Measurements from ENCODE around the gene H2BW2.
"Not testable (repeated sequence)": the region's sequence is repeated elsewhere in the genome, so short reads cannot be mapped to it uniquely, and the experiment has no call there.

The H2BW2 gene

DNA sequence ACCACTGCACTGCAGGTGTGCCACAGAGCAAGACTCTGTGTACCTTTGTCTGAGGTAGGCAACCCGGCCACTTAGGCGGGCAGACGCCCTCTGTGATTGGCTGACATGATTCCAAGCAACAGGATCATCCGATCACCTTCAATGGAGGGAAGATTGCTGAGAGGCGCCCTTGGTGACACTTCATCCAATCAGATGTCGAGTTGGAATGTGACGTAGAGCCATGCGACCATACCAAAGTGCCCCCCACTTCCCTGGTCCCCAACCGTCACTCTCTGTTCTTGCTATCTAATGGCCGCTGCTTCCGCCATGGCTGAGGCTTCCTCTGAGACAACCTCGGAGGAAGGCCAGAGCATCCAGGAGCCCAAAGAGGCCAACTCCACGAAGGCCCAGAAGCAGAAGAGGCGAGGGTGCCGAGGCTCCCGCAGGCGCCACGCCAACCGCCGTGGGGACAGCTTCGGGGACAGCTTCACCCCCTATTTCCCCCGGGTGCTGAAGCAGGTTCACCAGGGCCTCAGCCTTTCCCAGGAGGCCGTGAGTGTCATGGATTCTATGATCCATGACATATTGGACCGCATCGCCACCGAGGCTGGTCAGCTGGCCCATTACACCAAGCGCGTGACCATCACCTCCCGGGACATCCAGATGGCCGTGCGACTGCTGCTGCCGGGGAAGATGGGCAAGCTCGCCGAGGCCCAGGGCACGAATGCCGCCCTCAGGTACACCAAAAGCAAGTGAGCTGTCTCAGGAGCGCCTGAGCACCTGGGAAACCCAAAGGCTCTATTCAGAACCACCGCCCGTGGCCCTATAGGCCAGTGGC lies at the start of gene H2BW2:
H2BW2 (plus strand) TSS at position 268 of the 817 bp plus-strand sequence; CDS start at position 307, 39 bp downstream.
- FAIRE-seq (no peak), DNase-seq (ENCODE audit: low spot score) (no peak)

DNA sequence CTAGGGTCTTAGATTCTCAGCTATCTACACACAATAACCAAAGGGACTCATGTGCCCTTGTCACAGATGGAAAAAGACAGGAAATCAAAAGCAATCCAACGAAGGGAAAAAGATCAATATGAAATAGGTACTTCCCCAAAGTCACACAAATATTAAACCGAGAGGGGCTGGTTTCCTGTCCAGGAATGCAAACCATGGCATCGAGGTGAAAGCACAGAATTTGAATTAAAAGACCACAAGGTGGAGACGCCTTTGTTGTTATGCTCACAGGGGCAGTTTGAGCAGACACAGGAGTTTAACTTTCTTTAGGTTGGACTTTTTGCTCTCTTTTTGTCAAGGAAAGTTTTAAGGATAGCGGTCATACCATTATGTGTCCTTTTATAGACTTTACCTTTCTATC lies 40.5 kb upstream of the H2BW2 start:
- DNase-seq (ENCODE audit: low spot score), result no peak
- no peak for FAIRE-seq

DNA sequence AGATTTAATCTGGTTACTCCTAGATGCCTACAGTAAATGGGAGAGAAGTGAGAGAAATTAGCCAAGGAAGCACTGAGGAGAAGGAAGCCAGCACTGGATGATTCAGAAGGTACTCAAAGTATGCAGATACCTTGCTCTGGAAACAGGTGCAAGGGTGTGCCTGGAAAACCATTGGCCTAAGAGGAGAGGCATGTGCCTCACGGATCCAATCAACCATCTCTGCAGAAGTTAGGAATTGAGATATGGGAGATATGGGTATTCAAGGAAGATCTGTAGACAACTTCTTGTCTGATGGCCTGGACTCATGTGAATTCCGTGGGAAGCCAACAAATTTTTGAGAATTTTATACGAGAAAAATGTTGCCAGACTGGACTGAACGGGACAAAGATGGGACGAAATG lies 30.9 kb upstream of the H2BW2 start:
- no peak for DNase-seq (ENCODE audit: low spot score)
- no peak for FAIRE-seq

DNA sequence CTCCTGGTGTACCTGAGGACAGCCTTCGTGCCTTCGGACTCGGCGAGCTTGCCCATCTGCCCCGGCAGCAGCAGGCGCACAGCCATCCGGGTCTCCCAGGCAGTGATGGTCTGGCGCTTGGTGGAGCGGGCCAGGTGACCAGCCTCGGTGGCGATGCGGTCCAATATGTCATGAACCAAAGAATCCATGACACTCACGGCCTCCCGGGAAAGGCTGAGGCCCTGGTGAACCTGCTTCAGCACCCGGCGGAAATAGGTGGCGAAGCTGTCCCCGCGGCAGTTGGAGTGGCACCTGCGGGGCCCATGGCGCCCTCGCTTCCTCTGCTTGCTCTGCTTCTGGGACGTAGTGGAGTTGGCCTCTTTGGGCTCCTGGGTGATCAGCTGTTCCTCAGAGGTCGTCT lies 26.6 kb upstream of the H2BW2 start:
- FAIRE-seq, result no peak
- no peak for DNase-seq (ENCODE audit: low spot score)

DNA sequence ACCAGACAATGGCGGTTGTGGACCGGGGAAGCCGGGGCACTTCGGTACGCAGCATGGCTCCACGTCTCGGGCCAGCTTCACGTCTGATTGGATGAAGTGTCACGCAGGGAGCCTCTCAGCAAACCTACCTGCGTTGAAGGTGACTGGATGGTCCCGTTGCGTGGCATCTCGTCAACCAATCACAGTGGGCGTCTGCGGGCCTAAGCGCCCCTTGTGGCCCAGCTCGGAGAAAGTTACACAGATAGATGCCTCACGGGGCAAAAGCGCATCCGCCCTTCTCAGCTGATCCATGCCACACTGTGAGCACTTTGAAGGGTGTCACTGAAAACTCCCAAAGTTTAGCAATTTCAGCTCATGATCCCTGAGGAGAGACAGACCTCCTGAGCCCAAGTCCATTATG lies 26.1 kb upstream of the H2BW2 start, which contains the start of gene H2BW1:
H2BW1 (minus strand) TSS at position 103 of the 400 bp plus-strand sequence. CDS start 132 bp downstream, outside the sequence.
- DNase-seq (ENCODE audit: low spot score), result no peak
- no peak for FAIRE-seq

DNA sequence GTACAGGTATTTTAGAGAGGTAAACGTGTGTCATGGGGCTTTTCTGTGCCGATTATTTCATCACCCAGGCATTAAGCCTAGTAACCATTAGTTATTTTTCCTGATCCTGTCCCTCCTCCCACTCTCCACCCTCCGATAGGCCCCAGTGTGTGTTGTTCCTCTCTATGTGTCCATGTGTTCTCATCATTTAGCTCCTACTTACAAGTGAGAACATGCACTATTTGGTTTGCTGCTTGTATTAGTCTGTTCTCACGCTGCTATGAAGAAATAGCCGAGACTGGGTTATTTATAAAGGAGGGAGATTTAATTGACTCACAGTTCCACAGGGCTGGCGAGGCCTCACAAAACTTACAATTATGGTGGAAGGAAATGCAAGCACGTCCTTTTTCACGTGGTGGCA lies 24.2 kb upstream of the H2BW2 start:
- FAIRE-seq; DNase-seq (ENCODE audit: low spot score): not testable (repeated sequence)

DNA sequence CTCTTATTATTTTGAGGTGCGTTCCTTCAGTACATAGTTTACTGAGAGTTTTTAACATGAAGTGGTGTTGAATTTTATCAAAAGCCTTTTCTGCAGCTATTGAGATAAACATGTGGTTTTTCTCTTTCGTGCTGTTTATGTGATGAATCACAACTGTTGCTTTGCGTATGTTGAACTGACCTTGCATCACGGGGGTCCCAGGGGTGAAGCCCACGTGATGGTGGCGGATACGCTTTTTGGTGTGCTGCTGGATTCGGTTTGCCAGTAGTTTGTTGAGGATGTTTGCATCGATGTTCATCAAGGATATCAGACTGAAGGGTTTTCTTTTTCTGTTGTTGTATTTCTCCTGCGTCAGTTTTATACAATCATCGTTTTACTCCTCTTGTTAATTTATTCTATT lies 21.6 kb upstream of the H2BW2 start:
- DNase-seq (ENCODE audit: low spot score) (no peak), FAIRE-seq (no peak)

DNA sequence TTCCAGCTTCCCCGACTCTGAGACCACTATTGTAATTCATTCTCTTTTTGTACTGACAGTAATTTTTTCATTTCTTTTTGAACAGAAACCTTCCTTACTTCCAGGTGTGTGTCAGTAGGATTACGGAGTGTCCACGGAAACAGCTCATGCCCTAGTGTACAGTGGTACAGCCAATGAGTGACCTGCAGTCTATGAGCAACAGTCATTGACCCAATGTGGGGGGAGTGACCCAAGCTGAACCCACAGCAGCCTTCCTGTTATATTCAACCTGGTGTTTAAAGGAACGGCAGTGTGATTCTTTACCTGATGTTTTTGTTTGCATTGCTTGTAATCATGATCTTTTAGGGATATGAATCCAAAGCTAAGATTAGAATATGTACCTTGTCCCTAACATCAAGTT lies 1.2 kb downstream of the H2BW2 start:
- no peak for FAIRE-seq

DNA sequence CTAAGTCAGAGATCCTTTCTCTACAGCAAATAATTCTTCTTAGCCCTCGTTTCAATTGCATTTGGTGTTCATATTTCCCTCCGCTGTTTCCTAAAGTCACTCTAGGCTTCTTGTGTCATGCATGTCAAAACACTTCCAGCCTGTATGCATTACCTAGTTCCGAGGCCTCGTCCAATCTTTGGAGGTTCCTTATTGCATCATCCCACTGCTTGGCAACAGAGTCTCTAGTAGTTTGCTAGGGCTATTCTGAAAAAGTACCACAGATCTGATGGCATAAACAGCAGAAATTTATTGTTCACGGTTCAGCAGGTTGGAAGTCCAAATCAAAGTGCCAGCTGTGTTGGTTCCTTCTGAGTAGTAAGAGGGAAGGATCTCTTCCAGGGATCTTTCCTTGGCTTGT lies 5.9 kb downstream of the H2BW2 start:
- FAIRE-seq, result no peak
- no peak for DNase-seq (ENCODE audit: low spot score)

More for the DNA sequence above, 1.2 kb downstream of the H2BW2 start:
- DNase-seq (ENCODE audit: low spot score), result no peak

DNA sequence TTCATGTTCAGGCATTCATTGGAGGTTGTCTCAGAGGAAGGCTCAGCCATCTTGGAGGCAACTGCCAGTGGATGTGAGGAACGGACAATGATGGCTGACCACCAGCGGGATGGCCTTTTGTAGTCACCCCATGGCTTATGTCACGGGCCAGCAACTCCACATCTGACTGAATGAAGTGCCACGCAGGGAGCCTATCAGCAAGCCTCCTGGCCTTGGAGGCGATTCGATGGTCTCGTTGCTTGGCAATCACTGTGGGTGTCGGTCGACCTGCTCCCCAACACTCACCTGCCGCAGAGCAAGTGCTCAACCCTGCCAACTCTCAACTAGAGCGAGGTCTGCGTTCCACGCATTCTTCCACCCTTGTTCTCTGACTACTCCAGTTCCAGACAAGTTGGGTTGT lies 7.4 kb downstream of the H2BW2 start:
- DNase-seq (ENCODE audit: low spot score), result no peak
- FAIRE-seq, result no peak

DNA sequence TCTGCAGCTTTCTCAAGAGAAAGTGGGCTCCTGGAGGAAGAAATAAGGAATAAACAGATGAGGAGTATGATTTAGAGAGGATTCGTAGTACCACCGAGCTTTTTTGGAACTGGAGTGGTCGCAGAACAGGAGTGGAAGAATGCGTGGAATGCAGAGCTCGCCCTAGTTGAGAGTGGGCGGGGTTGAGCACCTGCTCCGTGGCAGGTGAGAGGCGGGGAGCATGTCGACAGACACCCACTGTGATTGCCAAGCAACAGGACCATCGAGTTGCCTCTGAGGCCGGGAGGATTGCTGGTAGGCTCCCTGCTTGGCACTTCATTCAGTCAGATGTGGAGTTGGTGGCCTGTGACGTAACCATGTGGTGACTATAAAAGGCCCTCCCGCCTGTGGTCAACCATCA lies 15.2 kb downstream of the H2BW2 start:
- not testable (repeated sequence) for FAIRE-seq; DNase-seq (ENCODE audit: low spot score)

DNA sequence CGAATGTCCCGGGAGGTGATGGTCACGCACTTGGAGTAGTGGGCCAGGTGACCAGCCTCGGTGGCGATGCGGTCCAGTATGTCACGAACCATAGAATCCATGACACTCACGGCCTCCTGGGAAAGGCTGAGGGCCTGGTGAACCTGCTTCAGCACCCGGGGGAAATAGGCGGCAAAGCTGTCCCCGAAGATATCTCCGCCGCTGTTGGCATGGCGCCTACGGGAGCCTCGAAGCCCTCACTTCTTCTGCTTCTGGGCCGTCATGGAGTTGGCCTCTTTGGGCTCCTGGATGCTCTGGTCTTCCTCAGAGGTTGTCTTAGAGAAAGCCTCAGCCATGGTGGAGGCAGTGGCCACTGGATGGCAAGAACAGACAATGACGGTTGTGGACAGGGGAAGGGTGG lies 22.9 kb downstream of the H2BW2 start:
- not testable (repeated sequence) for DNase-seq (ENCODE audit: low spot score); FAIRE-seq

DNA sequence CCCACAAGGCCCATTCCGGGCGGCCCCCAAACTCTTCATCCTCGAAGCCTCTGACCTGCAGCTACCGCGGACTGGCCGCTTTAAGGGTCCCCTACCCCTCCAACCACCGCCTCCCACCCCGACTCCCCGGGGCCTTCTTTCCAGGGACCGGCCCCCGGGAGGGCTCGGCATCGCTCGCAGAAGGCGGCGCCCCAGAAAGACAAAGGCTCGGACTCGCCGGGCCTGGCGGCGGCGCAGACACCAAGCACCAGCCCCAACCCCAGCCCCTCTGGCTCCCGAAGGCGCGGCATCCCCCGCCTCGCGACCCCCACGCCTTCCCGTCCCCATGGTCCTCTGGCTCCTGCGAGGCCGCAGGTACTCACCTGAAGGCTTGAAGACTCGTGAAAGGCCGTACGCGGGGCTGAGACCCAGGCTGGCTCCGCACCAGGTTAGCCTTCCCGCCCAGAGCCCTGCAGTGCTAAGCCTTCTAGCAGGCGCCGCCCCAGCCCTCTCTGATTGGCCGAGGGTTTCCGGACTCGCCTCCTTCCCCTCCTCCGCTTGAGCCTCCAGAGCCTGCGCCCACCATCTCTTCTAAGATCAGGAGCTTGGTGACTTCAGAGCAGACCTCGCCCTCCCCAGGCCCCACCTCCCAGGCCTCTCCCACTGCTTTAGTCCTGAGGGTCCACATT lies 36.2 kb downstream of the H2BW2 start, which contains the start of gene TMSB15C:
TMSB15C (minus strand) TSS at position 459 of the 668 bp plus-strand sequence.
- DNase-seq (ENCODE audit: low spot score); FAIRE-seq: not testable (repeated sequence)

DNA sequence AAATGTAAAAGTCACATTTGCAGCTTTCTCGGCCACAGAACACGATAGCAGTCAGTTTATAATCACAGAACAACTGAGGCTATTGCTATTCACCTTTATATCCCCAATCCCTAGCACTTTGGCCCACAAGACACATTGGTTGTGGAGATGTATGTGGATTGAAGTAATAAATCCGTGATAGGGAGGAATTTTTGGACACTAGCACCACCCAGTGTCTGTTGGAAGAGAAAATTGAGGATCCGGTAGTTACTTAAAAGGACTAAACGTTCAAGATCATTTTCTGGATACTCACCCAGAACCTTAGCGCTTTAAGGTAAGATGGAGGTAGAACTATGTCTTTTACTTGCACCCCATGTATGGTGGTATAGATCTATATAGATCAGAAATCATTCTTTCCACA lies 38.1 kb downstream of the H2BW2 start:
- not testable (repeated sequence) for FAIRE-seq

DNA sequence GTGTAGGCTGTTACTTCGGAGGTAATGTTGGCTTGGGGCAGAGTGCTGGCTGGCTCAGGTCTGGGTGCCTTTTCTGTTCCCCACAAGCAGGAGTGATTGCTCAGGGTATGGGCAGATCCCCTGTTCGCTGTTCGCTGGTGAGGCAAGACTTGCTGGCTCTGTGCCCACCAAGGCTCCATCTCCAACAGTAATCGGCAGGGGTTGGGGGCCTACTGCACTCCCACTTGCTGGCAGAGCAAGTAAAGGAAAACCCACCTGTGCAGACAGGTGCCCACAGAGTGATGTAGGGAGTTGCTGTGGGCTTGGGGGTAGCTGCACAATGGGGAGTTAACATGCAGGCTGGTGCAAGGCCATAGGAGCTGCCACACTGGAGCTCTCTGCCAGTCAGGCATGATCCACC lies 44.3 kb downstream of the H2BW2 start:
- DNase-seq (ENCODE audit: low spot score) (no peak), FAIRE-seq (no peak)

More for the DNA sequence above, 38.1 kb downstream of the H2BW2 start:
- not testable (repeated sequence) for DNase-seq (ENCODE audit: low spot score)

DNA sequence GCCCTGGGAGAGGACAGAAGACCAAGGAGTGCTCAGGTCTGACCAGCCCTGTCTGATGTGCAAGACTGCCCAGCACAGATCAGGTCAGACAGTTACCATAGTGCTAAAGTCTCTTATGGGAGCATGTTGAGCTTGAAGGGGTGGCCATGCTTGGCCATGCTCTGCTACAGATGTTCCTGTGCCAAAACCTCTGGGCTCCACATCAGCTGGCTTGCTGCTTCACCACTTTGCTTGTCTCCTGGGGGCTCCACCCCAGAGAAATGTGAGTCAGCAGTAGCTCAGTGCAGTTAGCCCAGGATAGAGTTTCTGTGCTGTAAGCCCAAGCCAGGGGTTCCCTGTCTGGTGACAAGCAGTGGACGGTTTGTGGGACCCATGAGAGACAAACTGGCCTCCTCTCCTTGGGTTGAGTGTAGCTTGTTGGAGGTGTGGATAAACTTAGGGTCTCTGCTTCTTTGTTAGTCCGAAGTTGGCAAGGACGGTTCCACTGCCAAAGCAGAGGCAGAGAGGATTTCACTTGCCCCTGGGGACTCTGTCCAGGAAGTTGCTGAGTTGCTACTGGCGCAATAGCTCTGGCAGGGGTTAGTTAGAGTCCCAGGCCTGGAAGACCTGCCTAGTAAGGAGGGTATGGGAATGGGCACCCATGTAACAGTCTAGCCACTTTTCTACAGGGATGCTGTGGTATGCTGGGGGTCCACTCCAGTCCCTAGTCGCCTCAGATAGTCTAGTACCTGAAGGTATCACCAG lies 45.0 kb downstream of the H2BW2 start:
- FAIRE-seq (no peak), DNase-seq (ENCODE audit: low spot score) (no peak)

DNA sequence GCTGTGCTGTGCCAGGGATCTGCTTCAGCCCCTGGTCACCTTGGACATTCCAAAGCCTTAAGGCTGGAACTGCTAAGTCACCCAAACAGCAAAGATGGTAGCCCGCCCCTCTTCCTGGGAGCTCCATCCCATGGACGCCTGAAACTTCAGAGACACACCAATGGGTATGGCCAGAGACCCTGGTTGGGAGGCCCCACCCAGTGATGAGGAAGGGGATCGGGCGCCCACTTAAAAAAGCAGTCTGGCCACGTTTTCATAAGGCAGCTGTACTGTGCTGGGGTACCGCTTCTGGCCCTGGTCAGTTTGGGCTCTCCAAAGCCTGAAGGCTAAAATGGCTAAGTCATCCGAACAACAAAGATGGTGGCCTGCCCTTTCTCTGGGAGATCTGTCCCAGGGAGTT lies 45.7 kb downstream of the H2BW2 start:
- FAIRE-seq (no peak), DNase-seq (ENCODE audit: low spot score) (no peak)

DNA sequence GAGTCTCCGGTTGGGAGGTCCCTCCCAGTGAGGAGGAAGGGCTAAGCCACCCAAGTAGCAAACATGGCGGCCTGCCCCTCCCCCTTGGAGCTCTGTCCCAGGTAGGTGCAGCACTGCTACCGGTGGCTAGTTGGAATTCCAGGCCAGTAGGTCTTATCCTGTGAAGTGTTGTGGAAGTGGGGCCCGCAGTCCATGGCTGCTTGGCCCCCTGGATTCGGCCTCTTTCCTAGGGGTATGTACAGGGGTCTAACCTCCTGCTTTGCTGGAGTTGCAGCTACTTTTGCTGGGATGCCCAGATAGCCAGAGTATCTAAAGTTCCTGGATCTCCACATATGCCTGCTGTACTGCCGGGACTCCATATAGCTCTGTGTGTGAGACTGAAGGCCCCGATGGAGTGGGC lies 46.2 kb downstream of the H2BW2 start:
- no peak for FAIRE-seq
- DNase-seq (ENCODE audit: low spot score), result no peak
